ENCODE results near the gene RBCK1.

RBCK1 gene

GRCh38 chr20:431012-431904 lies 23.2 kb downstream of the RBCK1 start:
- Histone ChIP-seq H3K27me3 (ENCODE audit: control insufficient read depth in 1 of 2, insufficient read depth in 2 of 2, low read length in 2 of 2) (no peaks in the 10 kb centered on the region), H3K36me3 (ENCODE audit: control insufficient read depth in 1 of 2, insufficient read depth in 2 of 2, low read length in 2 of 2) (peaks cover 36 to 69% of the 10 kb centered on the region in 2 donors), H3K4me1 (ENCODE audit: control insufficient read depth in 1 of 2, insufficient read depth in 2 of 2, low read length in 2 of 2) (no peaks in the 10 kb centered on the region), H3K4me3 (ENCODE audit: low read depth in 1 of 2, low read length in 2 of 2) (no peak overlapping the region), H3K9ac (ENCODE audit: low read depth in 1 of 2, low read length in 2 of 2) (no peak overlapping the region), H3K9me3 (ENCODE audit: control insufficient read depth in 1 of 2, low read length in 2 of 2) (no peaks in the 10 kb centered on the region), H3K27ac (ENCODE audit: low read depth, low read length) (no peak overlapping the region)

GRCh38 chr20:432208-432607 lies 24.1 kb downstream of the RBCK1 start:
- Histone ChIP-seq H3K9ac (ENCODE audit: low read depth in 1 of 2, low read length in 2 of 2) (no peak overlapping the region), H3K36me3 (ENCODE audit: control insufficient read depth in 1 of 2, insufficient read depth in 2 of 2, low read length in 2 of 2) (peaks cover 40 to 74% of the 10 kb centered on the region in 2 donors), H3K9me3 (ENCODE audit: control insufficient read depth in 1 of 2, low read length in 2 of 2) (no peaks in the 10 kb centered on the region), H3K27ac (ENCODE audit: low read depth, low read length) (no peak overlapping the region), H3K27me3 (ENCODE audit: control insufficient read depth in 1 of 2, insufficient read depth in 2 of 2, low read length in 2 of 2) (no peaks in the 10 kb centered on the region), H3K4me3 (ENCODE audit: low read depth in 1 of 2, low read length in 2 of 2) (no peak overlapping the region), H3K4me1 (ENCODE audit: control insufficient read depth in 1 of 2, insufficient read depth in 2 of 2, low read length in 2 of 2) (no peaks in the 10 kb centered on the region)

GRCh38 chr20:432677-433299 lies 24.7 kb downstream of the RBCK1 start:
- Histone ChIP-seq H3K27ac (ENCODE audit: low read depth, low read length) (no peak overlapping the region), H3K27me3 (ENCODE audit: control insufficient read depth in 1 of 2, insufficient read depth in 2 of 2, low read length in 2 of 2) (no peaks in the 10 kb centered on the region), H3K9me3 (ENCODE audit: control insufficient read depth in 1 of 2, low read length in 2 of 2) (no peaks in the 10 kb centered on the region), H3K4me1 (ENCODE audit: control insufficient read depth in 1 of 2, insufficient read depth in 2 of 2, low read length in 2 of 2) (peaks cover 0 to under 1% of the 10 kb centered on the region in 2 donors), H3K4me3 (ENCODE audit: low read depth in 1 of 2, low read length in 2 of 2) (no peak overlapping the region), H3K9ac (ENCODE audit: low read depth in 1 of 2, low read length in 2 of 2) (no peak overlapping the region), H3K36me3 (ENCODE audit: control insufficient read depth in 1 of 2, insufficient read depth in 2 of 2, low read length in 2 of 2) (peaks cover 38 to 73% of the 10 kb centered on the region in 2 donors)

- Histone ChIP-seq H3K36me3 (ENCODE audit: control insufficient read depth in 1 of 2, insufficient read depth in 2 of 2, low read length in 2 of 2) (peaks cover 33 to 74% of the 10 kb centered on the region in 2 donors), H3K9me3 (ENCODE audit: control insufficient read depth in 1 of 2, low read length in 2 of 2) (no peaks in the 10 kb centered on the region), H3K9ac (ENCODE audit: low read depth in 1 of 2, low read length in 2 of 2) (no peak overlapping the region), H3K27ac (ENCODE audit: low read depth, low read length) (no peak overlapping the region), H3K4me1 (ENCODE audit: control insufficient read depth in 1 of 2, insufficient read depth in 2 of 2, low read length in 2 of 2) (peaks cover 0 to 5% of the 10 kb centered on the region in 2 donors), H3K4me3 (ENCODE audit: low read depth in 1 of 2, low read length in 2 of 2) (no peak overlapping the region), H3K27me3 (ENCODE audit: control insufficient read depth in 1 of 2, insufficient read depth in 2 of 2, low read length in 2 of 2) (no peaks in the 10 kb centered on the region)
These were observed 25.3 kb downstream of the RBCK1 start for GRCh38 chr20:433300-433975.

GRCh38 chr20:434221-434620 lies 26.1 kb downstream of the RBCK1 start:
- H3K9me3 ChIP-seq (ENCODE audit: control insufficient read depth in 1 of 2, low read length in 2 of 2) = no peaks in the 10 kb centered on the region
- H3K9ac ChIP-seq (ENCODE audit: low read depth in 1 of 2, low read length in 2 of 2) = no peak overlapping the region
- H3K4me1 ChIP-seq (ENCODE audit: control insufficient read depth in 1 of 2, insufficient read depth in 2 of 2, low read length in 2 of 2) = peaks cover 0 to 6% of the 10 kb centered on the region in 2 donors
- H3K4me3 ChIP-seq (ENCODE audit: low read depth in 1 of 2, low read length in 2 of 2) = no peak overlapping the region
- peaks cover 40 to 77% of the 10 kb centered on the region in 2 donors for H3K36me3 ChIP-seq (ENCODE audit: control insufficient read depth in 1 of 2, insufficient read depth in 2 of 2, low read length in 2 of 2)
- no peak overlapping the region for H3K27ac ChIP-seq (ENCODE audit: low read depth, low read length)
- no peaks in the 10 kb centered on the region for H3K27me3 ChIP-seq (ENCODE audit: control insufficient read depth in 1 of 2, insufficient read depth in 2 of 2, low read length in 2 of 2)

- H3K36me3 ChIP-seq (ENCODE audit: control insufficient read depth in 1 of 2, insufficient read depth in 2 of 2, low read length in 2 of 2) = peaks cover 39 to 78% of the 10 kb centered on the region in 2 donors
- no peak overlapping the region for H3K9ac ChIP-seq (ENCODE audit: low read depth in 1 of 2, low read length in 2 of 2)
These were observed 26.7 kb downstream of the RBCK1 start for GRCh38 chr20:434661-435419.

GRCh38 chr20:435558-435957 lies 27.5 kb downstream of the RBCK1 start:
- Histone ChIP-seq H3K27ac (ENCODE audit: low read depth, low read length) (no peak overlapping the region), H3K4me1 (ENCODE audit: control insufficient read depth in 1 of 2, insufficient read depth in 2 of 2, low read length in 2 of 2) (peaks cover 0 to 9% of the 10 kb centered on the region in 2 donors), H3K36me3 (ENCODE audit: control insufficient read depth in 1 of 2, insufficient read depth in 2 of 2, low read length in 2 of 2) (peaks cover 42 to 78% of the 10 kb centered on the region in 2 donors), H3K9me3 (ENCODE audit: control insufficient read depth in 1 of 2, low read length in 2 of 2) (no peaks in the 10 kb centered on the region), H3K27me3 (ENCODE audit: control insufficient read depth in 1 of 2, insufficient read depth in 2 of 2, low read length in 2 of 2) (no peaks in the 10 kb centered on the region), H3K9ac (ENCODE audit: low read depth in 1 of 2, low read length in 2 of 2) (no peak overlapping the region), H3K4me3 (ENCODE audit: low read depth in 1 of 2, low read length in 2 of 2) (no peak overlapping the region)

More at GRCh38 chr20:434661-435419, 26.7 kb downstream of the RBCK1 start:
- Histone ChIP-seq H3K4me1 (ENCODE audit: control insufficient read depth in 1 of 2, insufficient read depth in 2 of 2, low read length in 2 of 2) (peaks cover 0 to 9% of the 10 kb centered on the region in 2 donors), H3K9me3 (ENCODE audit: control insufficient read depth in 1 of 2, low read length in 2 of 2) (no peaks in the 10 kb centered on the region), H3K27me3 (ENCODE audit: control insufficient read depth in 1 of 2, insufficient read depth in 2 of 2, low read length in 2 of 2) (no peaks in the 10 kb centered on the region), H3K27ac (ENCODE audit: low read depth, low read length) (no peak overlapping the region), H3K4me3 (ENCODE audit: low read depth in 1 of 2, low read length in 2 of 2) (no peak overlapping the region)

GRCh38 chr20:436476-436875 lies 28.4 kb downstream of the RBCK1 start:
- H3K36me3 ChIP-seq (ENCODE audit: control insufficient read depth in 1 of 2, insufficient read depth in 2 of 2, low read length in 2 of 2) = peaks cover 44 to 80% of the 10 kb centered on the region in 2 donors
- H3K27ac ChIP-seq (ENCODE audit: low read depth, low read length) = no peak overlapping the region
- no peak overlapping the region for H3K9ac ChIP-seq (ENCODE audit: low read depth in 1 of 2, low read length in 2 of 2)
- no peaks in the 10 kb centered on the region for H3K27me3 ChIP-seq (ENCODE audit: control insufficient read depth in 1 of 2, insufficient read depth in 2 of 2, low read length in 2 of 2)
- no peaks in the 10 kb centered on the region for H3K9me3 ChIP-seq (ENCODE audit: control insufficient read depth in 1 of 2, low read length in 2 of 2)
- no peak overlapping the region for H3K4me3 ChIP-seq (ENCODE audit: low read depth in 1 of 2, low read length in 2 of 2)
- peaks cover 0 to 9% of the 10 kb centered on the region in 2 donors for H3K4me1 ChIP-seq (ENCODE audit: control insufficient read depth in 1 of 2, insufficient read depth in 2 of 2, low read length in 2 of 2)

- peaks cover 44 to 80% of the 10 kb centered on the region in 2 donors for H3K36me3 ChIP-seq (ENCODE audit: control insufficient read depth in 1 of 2, insufficient read depth in 2 of 2, low read length in 2 of 2)
- peaks cover 0 to 9% of the 10 kb centered on the region in 2 donors for H3K4me1 ChIP-seq (ENCODE audit: control insufficient read depth in 1 of 2, insufficient read depth in 2 of 2, low read length in 2 of 2)
- no peaks in the 10 kb centered on the region for H3K27me3 ChIP-seq (ENCODE audit: control insufficient read depth in 1 of 2, insufficient read depth in 2 of 2, low read length in 2 of 2)
- H3K9me3 ChIP-seq (ENCODE audit: control insufficient read depth in 1 of 2, low read length in 2 of 2) = no peaks in the 10 kb centered on the region
- no peak overlapping the region for H3K27ac ChIP-seq (ENCODE audit: low read depth, low read length)
- no peak overlapping the region for H3K4me3 ChIP-seq (ENCODE audit: low read depth in 1 of 2, low read length in 2 of 2)
- H3K9ac ChIP-seq (ENCODE audit: low read depth in 1 of 2, low read length in 2 of 2) = no peak overlapping the region
These were observed 29.8 kb downstream of the RBCK1 start for GRCh38 chr20:437787-438486.

All from duodenal mucosa (tissue), 2 donors.